Lung (tissue), 12 donors: Measurements from ENCODE around the gene ETV6. TPM values are rescaled to one million over a fixed set of nuclear protein-coding genes. Genes with fewer than 3 reads are reported as not detected.
"Not testable (repeated sequence)": the region's sequence is repeated elsewhere in the genome, so short reads cannot be mapped to it uniquely, and the experiment has no call there.

ENCODE experiments used
- ATAC-seq: fragments of 200-7000 bp; cut with Tn5 transposase; one replicate; pipeline ENCODE4 v1.9.1; 2020; ENCODE audit warnings: moderate number of reproducible peaks; ENCODE audit not compliant: insufficient read depth, low FRiP score
- DNase-seq, 3 donors: peaks; one replicate each; pipeline ENCODE4 v3.0.0-alpha.2; 2013 to 2017
- H3K27ac ChIP-seq, 2 donors: one replicate each; pipeline ENCODE4 v1.5.1; 2013; ENCODE audit warnings: mild to moderate bottlenecking in 2 of 2, moderate library complexity in 2 of 2, control low read depth in 1 of 2, inconsistent platforms in 1 of 2, low read depth in 1 of 2, low read length in 1 of 2
- H3K27me3 ChIP-seq, 3 donors: one replicate each; pipeline ENCODE4 v1.5.1; 2013; ENCODE audit warnings: low read length in 2 of 3; ENCODE audit not compliant: control insufficient read depth in 3 of 3, insufficient read depth in 3 of 3
- H3K36me3 ChIP-seq, 4 donors: one replicate each; pipeline ENCODE4 v1.5.1; 2013; ENCODE audit warnings: low read length in 4 of 4, mild to moderate bottlenecking in 1 of 4, moderate library complexity in 1 of 4; ENCODE audit not compliant: control insufficient read depth in 4 of 4, insufficient read depth in 4 of 4
- H3K4me1 ChIP-seq, 5 donors: one replicate each; pipeline ENCODE4 v1.5.1; 2013; ENCODE audit warnings: low read length in 5 of 5, mild to moderate bottlenecking in 2 of 5, moderate library complexity in 1 of 5; ENCODE audit not compliant: control insufficient read depth in 5 of 5, insufficient read depth in 5 of 5
- H3K4me3 ChIP-seq: one replicate; pipeline ENCODE4 v1.5.1; 2013; ENCODE audit warnings: mild to moderate bottlenecking, control low read depth, moderate library complexity
- H3K9ac ChIP-seq, 2 donors: one replicate each; pipeline ENCODE4 v1.5.1; 2013; ENCODE audit warnings: low read length in 2 of 2, control low read depth in 1 of 2; ENCODE audit not compliant: insufficient read depth in 1 of 2
- H3K9me3 ChIP-seq, 4 donors: one replicate each; pipeline ENCODE4 v1.5.1; 2013; ENCODE audit warnings: low read length in 3 of 4, mild to moderate bottlenecking in 1 of 4, moderate library complexity in 1 of 4; ENCODE audit not compliant: control insufficient read depth in 4 of 4, insufficient read depth in 3 of 4
- CTCF ChIP-seq: IDR thresholded peaks from 2 replicates; pipeline ENCODE4 v1.5.1; 2012; ENCODE audit warnings: mild to moderate bottlenecking; ENCODE audit errors: control extremely low read depth, extremely low read depth
- WGBS, 2 donors: extraction: QIAGEN DNeasy Blood & Tissue Kit; methylation state at CpG; one replicate each; pipeline ENCODE4 v1.1.7; 2013; 5-methylcytosine and 5-hydroxymethylcytosine counted together
- polyA plus RNA-seq, 2 donors: library from polyadenylated mRNA; stranded (reverse); fragments of 200-250 nt; gene quantifications; one replicate each; pipeline ENCODE4 v1.2.1, GENCODE V29; 2013
- total RNA-seq, 2 donors: library from RNA; depleted of rRNA in 1 of 2; stranded (reverse); fragments of >200 nt in 1 of 2; gene quantifications; one replicate each; pipeline ENCODE4 v1.2.1, GENCODE V29; 2014 to 2021
- donor health status: control.
- donor health status: control.
- donor health status: Bipolar disorder and iron deficiency.
- donor health status: healthy.
- donor health status: DM: yes; HTN: yes; CAD: no.

Gene ETV6
- total and polyA plus RNA-seq, 4 donors = 8.6 to 45.7 (median 13.6) TPM

- ATAC-seq = no peak
- 81 to 87% methylated on average over 5 of the region's 5 CpGs for WGBS, 2 donors
- Histone ChIP-seq H3K9me3 (peaks cover 0 to 6% (median 4%) of the 10 kb centered on the region in 4 donors), H3K27me3 (no peaks in the 10 kb centered on the region), H3K36me3 (no peaks in the 10 kb centered on the region), H3K4me3 (no peak overlapping the region), H3K9ac (no peak overlapping the region), H3K27ac (no peak overlapping the region), H3K4me1 (no peaks in the 10 kb centered on the region)
- TF ChIP-seq CTCF = no peak
- no peak for DNase-seq
Observed at GRCh38 chr12:11906286-11906935, 256.9 kb downstream of the ETV6 start.

GRCh38 chr12:11907625-11908024, 258.2 kb downstream of the ETV6 start:
- no peak for DNase-seq
- Histone ChIP-seq H3K9me3 (peaks cover 0 to 6% (median 4%) of the 10 kb centered on the region in 4 donors), H3K27ac (no peak overlapping the region), H3K27me3 (no peaks in the 10 kb centered on the region), H3K4me3 (no peak overlapping the region), H3K4me1 (no peaks in the 10 kb centered on the region), H3K9ac (no peak overlapping the region), H3K36me3 (no peaks in the 10 kb centered on the region)
- ATAC-seq = no peak
- TF ChIP-seq CTCF = no peak

GRCh38 chr12:11909406-11909805, 259.9 kb downstream of the ETV6 start:
- H3K9ac ChIP-seq, DNase-seq, H3K36me3 ChIP-seq, H3K4me1 ChIP-seq, H3K9me3 ChIP-seq, H3K27ac ChIP-seq, H3K27me3 ChIP-seq, ATAC-seq, H3K4me3 ChIP-seq: not testable (repeated sequence)
- WGBS, 2 donors = 81 to 82% methylated on average over 9 of the region's 9 CpGs

- Histone ChIP-seq H3K36me3 (no peaks in the 10 kb centered on the region), H3K9ac (no peak overlapping the region), H3K4me3 (no peak overlapping the region), H3K27ac (no peak overlapping the region), H3K27me3 (no peaks in the 10 kb centered on the region), H3K9me3 (no peaks in the 10 kb centered on the region), H3K4me1 (no peaks in the 10 kb centered on the region)
- ATAC-seq (no peak), DNase-seq (no peak)
- WGBS, 2 donors = 95 to 96% methylated on average over 1 of the region's 1 CpG
- no peak for TF ChIP-seq CTCF
Observed at GRCh38 chr12:11916113-11916512, 266.6 kb downstream of the ETV6 start.
